ENCODE results near the gene HS2ST1. TPM values are rescaled to one million over a fixed set of nuclear protein-coding genes. Genes with fewer than 3 reads are reported as not detected.

Gene HS2ST1
- total RNA-seq, 3 donors from 2014 or later, result 20.9 to 24.5 (median 21.7) TPM

DNA sequence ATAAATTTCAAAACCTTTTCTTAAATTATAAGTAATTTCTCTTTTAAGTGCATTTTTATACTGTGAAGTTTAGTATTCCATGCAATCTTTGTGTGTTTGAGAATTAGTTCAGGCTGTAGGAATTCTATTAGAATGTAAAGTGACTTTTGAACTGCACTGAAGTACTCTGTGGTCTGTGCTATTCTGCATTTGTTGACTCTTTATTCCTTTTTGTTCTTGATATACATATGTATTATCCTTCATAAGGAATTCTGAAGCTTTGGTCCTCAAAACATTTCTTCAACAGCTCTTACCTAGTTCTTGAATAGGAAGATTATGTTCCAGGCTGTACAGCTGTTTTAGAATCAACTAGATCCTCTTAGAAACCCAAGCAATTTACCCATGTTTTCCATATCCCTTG lies 158.0 kb downstream of the HS2ST1 start:
- TF ChIP-seq, protein P1, sequence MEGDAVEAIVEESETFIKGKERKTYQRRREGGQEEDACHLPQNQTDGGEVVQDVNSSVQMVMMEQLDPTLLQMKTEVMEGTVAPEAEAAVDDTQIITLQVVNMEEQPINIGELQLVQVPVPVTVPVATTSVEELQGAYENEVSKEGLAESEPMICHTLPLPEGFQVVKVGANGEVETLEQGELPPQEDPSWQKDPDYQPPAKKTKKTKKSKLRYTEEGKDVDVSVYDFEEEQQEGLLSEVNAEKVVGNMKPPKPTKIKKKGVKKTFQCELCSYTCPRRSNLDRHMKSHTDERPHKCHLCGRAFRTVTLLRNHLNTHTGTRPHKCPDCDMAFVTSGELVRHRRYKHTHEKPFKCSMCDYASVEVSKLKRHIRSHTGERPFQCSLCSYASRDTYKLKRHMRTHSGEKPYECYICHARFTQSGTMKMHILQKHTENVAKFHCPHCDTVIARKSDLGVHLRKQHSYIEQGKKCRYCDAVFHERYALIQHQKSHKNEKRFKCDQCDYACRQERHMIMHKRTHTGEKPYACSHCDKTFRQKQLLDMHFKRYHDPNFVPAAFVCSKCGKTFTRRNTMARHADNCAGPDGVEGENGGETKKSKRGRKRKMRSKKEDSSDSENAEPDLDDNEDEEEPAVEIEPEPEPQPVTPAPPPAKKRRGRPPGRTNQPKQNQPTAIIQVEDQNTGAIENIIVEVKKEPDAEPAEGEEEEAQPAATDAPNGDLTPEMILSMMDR (IDR thresholded peaks at IDR 0.05), result no peak
- Histone ChIP-seq H3K4me1 (ENCODE audit: low read depth) (no peaks in the 10 kb centered on the region), H3K9me3 (no peaks in the 10 kb centered on the region), H3K36me3 (ENCODE audit: low read depth) (no peaks in the 10 kb centered on the region), H3K4me3 (no peak overlapping the region)
- no peak for ATAC-seq
- no peak for DNase-seq
- intact Hi-C loops (cut with DNase I, micrococcal nuclease), result no loop called here

DNA sequence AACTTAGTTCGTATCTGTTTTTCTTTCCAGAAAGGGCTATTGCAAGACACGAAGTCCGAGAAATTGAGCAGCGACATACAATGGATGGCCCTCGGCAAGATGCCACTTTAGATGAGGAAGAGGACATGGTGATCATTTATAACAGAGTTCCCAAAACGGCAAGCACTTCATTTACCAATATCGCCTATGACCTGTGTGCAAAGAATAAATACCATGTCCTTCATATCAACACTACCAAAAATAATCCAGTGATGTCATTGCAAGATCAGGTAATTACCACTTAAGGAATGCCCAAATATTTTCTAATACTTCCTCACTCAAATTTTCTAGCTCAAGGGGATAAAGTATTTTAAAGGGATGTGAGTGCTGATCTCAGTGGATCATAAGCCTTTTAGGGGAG lies 158.5 kb downstream of the HS2ST1 start:
- Histone ChIP-seq H3K36me3 (ENCODE audit: low read depth) (no peaks in the 10 kb centered on the region), H3K4me1 (ENCODE audit: low read depth) (no peaks in the 10 kb centered on the region), H3K9me3 (no peaks in the 10 kb centered on the region), H3K4me3 (no peak overlapping the region)
- intact Hi-C loops (cut with DNase I, micrococcal nuclease), result no loop called here
- TF ChIP-seq, protein P1 (IDR thresholded peaks at IDR 0.05), result no peak
- no peak for DNase-seq
- no peak for ATAC-seq

DNA sequence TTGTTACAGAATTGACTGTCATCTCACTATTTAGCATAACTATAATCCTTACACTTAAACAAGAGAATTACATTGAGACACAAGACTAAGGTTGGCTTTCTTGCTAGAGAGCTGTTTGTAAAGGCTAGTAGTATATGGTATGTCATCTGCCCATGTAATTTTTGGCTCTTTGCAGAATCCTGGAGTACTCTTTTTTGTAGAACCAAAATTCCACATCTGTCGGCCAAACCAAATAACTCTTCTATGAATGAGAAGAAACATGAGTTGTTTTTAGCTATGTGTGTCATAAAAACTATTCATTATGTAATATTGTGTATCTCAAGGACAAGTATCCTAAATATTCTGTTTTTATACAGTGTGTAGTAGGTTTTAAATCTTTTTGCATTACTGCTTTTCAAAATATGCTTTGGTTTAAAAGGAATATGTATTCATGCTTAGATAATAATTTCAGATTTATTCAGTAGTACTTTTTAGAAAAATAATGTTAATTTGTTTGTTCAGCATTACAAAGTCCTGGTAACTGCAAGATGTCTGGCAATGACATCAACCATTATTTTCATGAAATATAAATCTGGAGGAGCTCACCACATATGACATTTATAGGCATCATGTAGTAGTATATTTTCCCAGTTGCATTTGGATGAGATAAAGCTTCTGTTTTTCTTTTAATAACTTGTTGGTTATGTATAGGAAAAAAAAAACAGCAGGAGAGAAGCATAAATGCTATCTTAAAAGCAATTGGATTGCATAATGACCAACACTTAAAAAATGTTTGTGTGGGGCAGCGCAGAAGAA lies 159.8 kb downstream of the HS2ST1 start:
- Histone ChIP-seq H3K36me3 (ENCODE audit: low read depth) (no peaks in the 10 kb centered on the region), H3K4me1 (ENCODE audit: low read depth) (no peaks in the 10 kb centered on the region), H3K9me3 (no peaks in the 10 kb centered on the region), H3K4me3 (no peak overlapping the region)
- intact Hi-C loops (cut with DNase I, micrococcal nuclease), result no loop called here
- DNase-seq, result no peak
- no peak for ATAC-seq
- TF ChIP-seq, protein P1 (IDR thresholded peaks at IDR 0.05), result no peak

DNA sequence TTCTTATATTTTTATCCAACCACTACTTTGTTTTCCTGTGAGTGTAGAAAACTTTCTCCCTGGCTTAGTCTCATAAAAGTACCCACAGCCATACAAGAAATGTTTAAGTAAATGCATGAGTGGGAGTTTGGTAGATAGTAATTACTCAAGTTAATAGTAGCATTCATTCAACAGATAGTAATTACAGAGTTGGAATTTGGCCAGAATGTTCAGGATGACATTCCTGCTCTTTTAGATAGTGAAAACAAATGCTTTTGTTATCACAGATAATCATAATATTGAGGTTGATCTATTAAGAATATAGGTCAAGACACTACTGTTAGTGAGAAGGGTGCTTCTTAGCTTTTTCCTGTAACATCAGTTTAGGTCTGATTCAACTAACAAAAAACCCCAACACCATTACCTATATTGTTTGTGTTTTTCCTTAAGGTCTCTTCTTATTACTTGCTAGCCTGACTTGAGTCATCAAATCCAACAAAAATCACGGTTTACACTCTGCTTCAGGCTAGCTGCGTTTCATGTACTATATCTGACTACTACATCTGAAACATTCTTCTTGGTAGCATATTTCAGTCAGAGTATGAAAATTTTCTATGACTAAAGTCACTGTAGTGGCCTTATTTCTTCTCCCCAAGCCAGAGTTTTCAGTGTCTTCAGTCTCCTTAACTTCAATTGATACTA lies 163.7 kb downstream of the HS2ST1 start:
- Histone ChIP-seq H3K36me3 (ENCODE audit: low read depth) (no peaks in the 10 kb centered on the region), H3K9me3 (no peaks in the 10 kb centered on the region), H3K4me1 (ENCODE audit: low read depth) (no peaks in the 10 kb centered on the region), H3K4me3 (no peak overlapping the region)
- no peak for DNase-seq
- intact Hi-C loops (cut with DNase I, micrococcal nuclease), result no loop called here
- TF ChIP-seq, protein P1 (IDR thresholded peaks at IDR 0.05), result no peak
- ATAC-seq, result no peak

DNA sequence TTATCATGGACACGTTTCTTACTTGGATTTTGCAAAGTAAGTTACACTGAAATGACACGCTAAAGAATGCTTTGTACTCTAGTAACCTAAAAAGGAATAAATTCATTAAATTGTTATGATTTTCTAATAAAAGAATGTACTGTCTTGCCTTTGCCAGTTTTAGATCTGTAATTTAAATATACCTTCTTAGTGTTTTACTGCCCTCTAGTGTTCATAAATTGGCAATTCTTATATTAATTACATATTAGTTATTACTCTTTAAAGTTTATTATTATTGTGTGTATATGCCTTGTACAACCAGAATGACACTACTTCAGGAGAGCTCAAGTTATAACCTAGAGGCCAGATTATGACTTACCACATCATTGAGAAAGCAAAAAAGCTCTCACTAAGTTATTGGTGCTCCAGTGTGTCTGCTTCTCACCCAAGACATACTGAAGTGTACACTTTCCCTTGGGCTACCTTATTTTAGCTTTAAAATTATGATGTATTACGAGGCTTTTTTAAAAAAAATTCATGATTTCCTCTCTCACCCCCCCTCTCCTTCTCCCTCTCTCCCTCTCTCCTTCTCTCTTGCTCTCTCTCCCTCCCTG lies 169.9 kb downstream of the HS2ST1 start:
- H3K9me3 ChIP-seq, result no peaks in the 10 kb centered on the region
- DNase-seq (no peak), ATAC-seq (no peak)
- no peaks in the 10 kb centered on the region for H3K4me1 ChIP-seq (ENCODE audit: low read depth)
- no peak overlapping the region for H3K4me3 ChIP-seq
- TF ChIP-seq, protein P1 (IDR thresholded peaks at IDR 0.05), result no peak
- no peaks in the 10 kb centered on the region for H3K36me3 ChIP-seq (ENCODE audit: low read depth)
- intact Hi-C loops (cut with DNase I, micrococcal nuclease), result loop anchor here in 1 of 2 donors (5.0 kb wide), 1 partner anchor 252 kb away; no protein-coding TSS in a partner anchor

Data from mucosa of descending colon (tissue), 3 donors.